Measurements from ENCODE around the gene RTP5.
"Not testable (repeated sequence)": the region's sequence is repeated elsewhere in the genome, so short reads cannot be mapped to it uniquely, and the experiment has no call there.

RTP5 gene

DNA sequence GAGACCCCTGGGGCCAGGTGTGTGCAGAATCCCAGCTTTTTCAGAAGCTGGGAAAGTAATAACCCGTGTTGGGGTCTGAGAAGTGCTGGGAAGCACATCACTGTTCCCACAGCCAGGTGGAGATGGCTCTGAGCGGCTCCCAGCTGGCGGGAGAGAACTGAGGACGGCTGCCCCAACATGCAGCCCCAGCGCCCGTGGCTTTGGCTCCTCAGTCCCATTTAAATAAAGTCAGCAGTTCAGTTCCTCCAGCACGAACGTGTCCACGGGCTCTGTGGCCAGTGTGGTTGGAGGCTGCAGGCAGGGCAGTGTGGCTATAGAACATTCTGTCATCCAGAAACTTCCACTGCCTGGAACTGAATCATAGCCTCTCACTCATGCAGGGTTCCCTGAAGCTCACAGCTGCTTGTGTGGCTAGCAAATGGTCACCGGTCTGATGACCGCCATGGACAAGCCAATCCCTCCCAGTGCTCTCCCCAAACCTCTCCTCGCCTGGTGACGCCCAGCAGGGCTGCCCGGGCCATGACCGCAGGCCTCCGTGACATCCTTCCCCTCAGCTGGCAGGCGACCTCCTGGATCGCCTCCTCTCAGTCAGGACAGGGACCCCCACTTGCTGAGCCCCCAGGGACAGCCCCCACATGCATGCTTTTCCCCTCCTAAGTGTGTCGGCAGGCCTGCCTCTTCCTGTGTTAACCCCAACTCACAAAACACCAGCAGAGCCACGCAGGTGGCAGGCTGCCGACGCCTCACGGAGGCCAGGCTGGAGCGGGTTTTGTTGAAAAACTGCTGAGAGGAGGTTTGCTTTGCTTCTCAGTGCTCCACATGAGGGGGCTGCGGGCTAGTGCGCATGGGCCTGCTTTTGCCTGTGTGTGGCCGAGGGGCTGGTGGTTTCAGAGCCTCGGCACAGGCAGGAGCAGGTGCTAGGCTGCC, 1.3 kb downstream of the RTP5 start:
- H3K4me3 ChIP-seq (ENCODE audit: low read length) = no peak overlapping the region
- DNase-seq (ENCODE audit: low read depth) = no peak
- TF ChIP-seq, protein P1, sequence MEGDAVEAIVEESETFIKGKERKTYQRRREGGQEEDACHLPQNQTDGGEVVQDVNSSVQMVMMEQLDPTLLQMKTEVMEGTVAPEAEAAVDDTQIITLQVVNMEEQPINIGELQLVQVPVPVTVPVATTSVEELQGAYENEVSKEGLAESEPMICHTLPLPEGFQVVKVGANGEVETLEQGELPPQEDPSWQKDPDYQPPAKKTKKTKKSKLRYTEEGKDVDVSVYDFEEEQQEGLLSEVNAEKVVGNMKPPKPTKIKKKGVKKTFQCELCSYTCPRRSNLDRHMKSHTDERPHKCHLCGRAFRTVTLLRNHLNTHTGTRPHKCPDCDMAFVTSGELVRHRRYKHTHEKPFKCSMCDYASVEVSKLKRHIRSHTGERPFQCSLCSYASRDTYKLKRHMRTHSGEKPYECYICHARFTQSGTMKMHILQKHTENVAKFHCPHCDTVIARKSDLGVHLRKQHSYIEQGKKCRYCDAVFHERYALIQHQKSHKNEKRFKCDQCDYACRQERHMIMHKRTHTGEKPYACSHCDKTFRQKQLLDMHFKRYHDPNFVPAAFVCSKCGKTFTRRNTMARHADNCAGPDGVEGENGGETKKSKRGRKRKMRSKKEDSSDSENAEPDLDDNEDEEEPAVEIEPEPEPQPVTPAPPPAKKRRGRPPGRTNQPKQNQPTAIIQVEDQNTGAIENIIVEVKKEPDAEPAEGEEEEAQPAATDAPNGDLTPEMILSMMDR (conservative IDR thresholded peaks at IDR 0.05; ENCODE audit: low read depth, low read length) = no peak

DNA sequence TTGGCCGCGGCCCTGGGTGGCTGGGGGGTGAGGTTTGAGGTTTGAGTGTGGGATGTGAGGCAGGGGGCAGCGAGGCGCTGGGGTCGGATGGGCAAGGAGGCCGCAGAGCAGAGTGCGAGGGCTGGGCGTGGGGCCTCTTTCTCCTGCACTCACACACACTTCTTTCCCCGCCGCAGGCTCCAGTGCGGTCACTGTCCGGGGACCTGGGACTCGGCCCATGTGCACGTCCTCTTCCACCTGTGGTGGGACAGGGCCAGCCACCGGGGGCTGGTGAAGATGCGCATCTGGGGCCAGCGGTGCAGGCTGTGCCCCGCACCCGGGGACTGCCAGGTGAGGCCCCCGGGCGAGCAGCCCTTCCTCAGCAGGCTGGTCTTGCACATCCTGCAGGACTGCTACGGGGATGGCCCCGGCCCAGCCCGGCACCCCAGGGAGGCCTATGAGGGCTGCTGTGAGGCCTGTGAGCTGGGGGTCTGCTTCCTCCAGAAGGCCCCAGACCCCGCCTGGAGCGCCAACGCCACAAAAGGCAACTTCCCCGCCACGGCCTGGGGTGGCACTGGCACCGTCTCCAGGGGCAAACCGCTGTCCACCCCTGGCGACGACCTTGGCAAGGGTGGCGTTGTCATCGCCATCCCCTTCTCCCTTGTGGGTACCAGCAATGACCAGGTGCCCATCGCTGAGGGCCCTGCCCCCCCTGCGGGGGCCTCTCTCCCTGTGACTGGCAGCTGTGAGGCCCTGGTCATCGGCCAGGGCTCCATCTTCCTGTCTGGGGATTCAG, 2.2 kb downstream of the RTP5 start:
- H3K4me3 ChIP-seq (ENCODE audit: low read length) = no peak overlapping the region
- TF ChIP-seq, protein P1 (conservative IDR thresholded peaks at IDR 0.05; ENCODE audit: low read depth, low read length) = no peak
- no peak for DNase-seq (ENCODE audit: low read depth)

DNA sequence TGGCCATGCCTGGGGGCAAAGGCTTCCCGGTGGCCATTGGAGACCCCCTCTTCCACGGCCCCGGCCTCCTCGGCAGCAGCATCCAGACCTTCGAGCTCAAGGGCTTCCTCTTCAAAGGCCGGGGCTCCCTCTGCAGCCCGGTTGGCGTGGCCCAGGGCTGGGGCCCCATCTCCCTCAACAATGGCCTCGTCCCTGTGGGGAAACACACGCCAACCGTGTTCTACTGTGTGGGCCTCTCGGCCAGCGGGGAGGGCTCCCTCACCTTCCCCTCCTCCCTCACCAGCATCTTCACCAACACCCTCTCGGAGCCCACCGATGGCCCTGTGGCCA, 2.7 kb downstream of the RTP5 start:
- no peak for DNase-seq (ENCODE audit: low read depth)
- no peak overlapping the region for H3K4me3 ChIP-seq (ENCODE audit: low read length)
- TF ChIP-seq, protein P1 (conservative IDR thresholded peaks at IDR 0.05; ENCODE audit: low read depth, low read length) = no peak

DNA sequence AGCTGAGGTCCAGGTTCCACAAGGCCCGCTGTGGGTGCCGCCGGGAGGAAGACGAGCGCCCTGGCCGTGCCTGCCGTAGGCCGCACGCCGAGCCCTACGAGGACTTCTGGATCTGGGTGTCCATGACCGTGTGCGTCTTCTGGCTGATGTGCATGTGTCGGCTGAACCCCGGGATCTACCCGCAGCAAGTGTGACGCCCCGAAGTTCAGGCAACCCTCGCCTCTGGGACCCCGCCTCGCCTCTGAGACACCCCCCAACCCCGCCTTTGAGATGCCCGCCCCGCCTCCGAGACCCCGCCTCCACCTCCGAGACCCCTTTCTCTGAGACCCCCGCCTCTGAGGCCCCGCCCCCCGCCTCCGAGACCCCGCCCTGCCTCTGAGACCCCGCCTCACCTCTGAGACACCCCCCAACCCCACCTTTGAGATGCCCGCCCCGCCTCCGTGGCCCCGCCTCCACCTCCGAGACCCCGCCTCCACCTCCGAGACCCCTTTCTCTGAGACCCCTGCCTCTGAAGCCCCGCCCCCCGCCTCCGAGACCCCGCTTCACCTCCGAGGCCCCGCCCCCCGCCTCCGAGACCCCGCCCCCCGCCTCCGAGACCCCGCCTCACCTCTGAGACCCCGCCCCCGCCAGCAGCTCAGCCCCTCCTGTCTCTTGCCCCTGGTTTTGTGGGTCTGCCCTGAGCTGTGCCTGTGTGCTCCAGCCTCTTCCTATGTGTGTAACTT, 3.7 kb downstream of the RTP5 start:
- no peak for DNase-seq (ENCODE audit: low read depth)
- TF ChIP-seq, protein P1 (conservative IDR thresholded peaks at IDR 0.05; ENCODE audit: low read depth, low read length) = no peak
- H3K4me3 ChIP-seq (ENCODE audit: low read length) = no peak overlapping the region

DNA sequence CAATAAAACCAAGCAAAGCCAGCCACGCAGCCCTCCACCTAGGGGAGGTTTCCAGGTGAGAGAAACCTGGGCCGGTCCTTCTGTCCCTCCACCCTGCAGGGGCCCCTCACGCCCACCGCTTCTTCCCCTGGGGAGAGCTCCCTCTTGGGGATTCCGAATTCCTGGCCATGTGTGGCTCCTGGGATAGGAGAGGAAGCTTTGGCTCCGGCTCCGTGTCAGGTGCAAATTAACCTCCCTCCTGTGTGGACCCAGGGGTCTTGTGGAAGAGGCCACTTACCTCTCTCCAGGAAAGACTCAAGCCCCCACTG, 4.2 kb downstream of the RTP5 start:
- no peak for DNase-seq (ENCODE audit: low read depth)
- TF ChIP-seq, protein P1 (conservative IDR thresholded peaks at IDR 0.05; ENCODE audit: low read depth, low read length) = no peak
- H3K4me3 ChIP-seq (ENCODE audit: low read length) = no peak overlapping the region

DNA sequence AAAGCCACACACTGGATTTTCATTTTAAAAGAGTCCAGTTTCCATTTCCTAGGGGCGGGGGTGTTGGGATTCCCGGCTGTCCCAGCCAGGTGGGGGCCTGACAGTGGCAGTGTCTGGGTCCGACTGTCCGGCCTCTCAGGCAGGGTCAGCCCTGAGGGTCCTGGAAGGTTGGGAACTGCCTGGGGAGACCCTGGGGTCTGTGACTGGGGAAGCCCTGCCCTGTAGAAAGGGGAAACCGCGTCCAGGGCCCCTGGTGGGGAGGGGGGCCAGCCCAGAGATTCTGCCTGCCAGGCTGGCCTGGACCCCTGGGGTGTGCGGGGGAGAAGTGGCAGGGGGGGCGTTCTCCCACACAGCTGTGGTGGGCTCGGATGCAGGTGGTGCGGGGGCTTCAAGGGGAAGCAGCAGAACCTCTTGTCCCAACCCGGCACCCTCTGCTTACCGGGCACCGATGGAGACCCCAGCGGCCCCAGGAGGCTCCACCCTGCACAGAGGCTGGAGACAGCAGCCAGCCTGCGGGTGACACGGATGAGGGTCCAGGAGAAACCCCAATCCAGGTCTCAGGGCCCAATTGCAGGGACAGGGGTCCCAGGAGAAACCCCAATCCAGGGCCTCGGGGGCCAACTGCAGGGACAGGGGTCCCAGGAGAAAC, 4.9 kb downstream of the RTP5 start:
- H3K4me3 ChIP-seq (ENCODE audit: low read length) = no peak overlapping the region
- TF ChIP-seq, protein P1 (conservative IDR thresholded peaks at IDR 0.05; ENCODE audit: low read depth, low read length) = no peak
- DNase-seq (ENCODE audit: low read depth) = no peak

DNA sequence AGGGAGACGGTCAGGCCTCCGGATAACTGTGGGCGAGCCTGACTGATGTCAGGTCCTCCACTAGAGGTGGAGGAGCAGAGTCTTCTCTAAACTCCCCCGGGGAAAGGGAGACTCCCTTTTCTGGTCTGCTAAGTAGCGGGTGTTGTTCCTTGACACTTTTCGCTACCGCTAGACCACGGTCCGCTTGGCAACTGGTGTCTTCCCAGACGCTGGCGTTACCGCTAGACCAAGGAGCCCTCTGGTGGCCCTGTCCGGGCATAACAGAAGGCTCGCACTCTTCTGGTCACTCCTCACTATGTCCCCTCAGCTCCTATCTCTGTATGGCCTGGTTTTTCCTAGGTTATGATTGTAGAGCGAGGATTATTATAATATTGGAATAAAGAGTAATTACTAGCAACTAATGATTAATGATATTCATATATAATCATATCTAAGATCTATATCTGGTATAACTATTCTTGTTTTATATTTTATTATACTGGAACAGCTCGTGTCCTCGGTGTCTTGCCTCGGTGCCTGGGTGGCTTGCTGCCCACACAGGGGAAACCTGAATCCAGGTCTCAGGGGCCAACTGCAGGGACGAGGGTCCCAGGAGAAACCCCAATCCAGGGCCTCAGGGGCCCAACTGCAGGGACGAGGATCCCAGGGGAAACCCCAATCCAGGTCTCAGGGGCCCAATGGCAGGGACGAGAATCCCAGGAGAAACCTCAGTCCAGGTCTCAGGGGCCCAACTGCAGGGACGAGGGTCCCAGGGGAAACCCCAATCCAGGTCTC, 6.4 kb downstream of the RTP5 start:
- not testable (repeated sequence) for H3K4me3 ChIP-seq (ENCODE audit: low read length); DNase-seq (ENCODE audit: low read depth)

Measured in retinal pigment epithelial cell (primary cell).